MCF 10A (cell line): Measurements from ENCODE around the gene MAN1A1. TPM values are rescaled to one million over a fixed set of nuclear protein-coding genes. Genes with fewer than 3 reads are reported as not detected.
A peak's percentile ranks its signal among the peaks of the same experiment; 100 is the strongest.

Experiments
- BruUV-seq: library from RNA; stranded (reverse); fragments of 400-500 nt; replicated peaks from 2 replicates; lab custom pipeline; 2021; lab: Mats Ljungman, UMichigan
- CTCF ChIA-PET: fragments of 300-600 bp; sonication (Branson Sonifier 250); formaldehyde crosslinking; extraction: SDS; loops from one replicate; lab custom pipeline; 2021; ENCODE audit warnings: antibody characterized with exemption, inconsistent platforms; lab: Yijun Ruan, JAX
- POLR2A ChIA-PET: fragments of 300-600, 350-650 bp; sonication (Branson Sonifier 250); formaldehyde crosslinking; extraction: SDS; loops from one replicate; lab custom pipeline; 2020; ENCODE audit warnings: antibody characterized with exemption, inconsistent platforms; lab: Yijun Ruan, JAX
- DNase-seq: peaks from one replicate; pipeline ENCODE4 v3.0.0-alpha.2; 2018; ENCODE audit not compliant: unreplicated experiment
- H3K27ac Mint-ChIP-seq: one replicate; pipeline ENCODE4 v1.8.0; 2022; ENCODE audit warnings: mild to moderate bottlenecking, low read depth, mixed read lengths; ENCODE audit not compliant: unreplicated experiment
- H3K27me3 Mint-ChIP-seq: one replicate; pipeline ENCODE4 v1.8.0; 2022; ENCODE audit warnings: mixed read lengths; ENCODE audit not compliant: insufficient read depth, unreplicated experiment
- H3K36me3 Mint-ChIP-seq: one replicate; pipeline ENCODE4 v1.8.0; 2022; ENCODE audit warnings: mild to moderate bottlenecking, moderate library complexity, mixed read lengths; ENCODE audit not compliant: insufficient read depth, unreplicated experiment
- H3K4me1 Mint-ChIP-seq: one replicate; pipeline ENCODE4 v1.8.0; 2022; ENCODE audit warnings: mixed read lengths; ENCODE audit not compliant: insufficient read depth, unreplicated experiment
- H3K4me3 Mint-ChIP-seq: one replicate; pipeline ENCODE4 v1.8.0; 2022; ENCODE audit warnings: mild to moderate bottlenecking, moderate library complexity, mixed read lengths; ENCODE audit not compliant: unreplicated experiment
- H3K9me3 Mint-ChIP-seq: one replicate; pipeline ENCODE4 v1.8.0; 2022; ENCODE audit warnings: mixed read lengths; ENCODE audit not compliant: unreplicated experiment
- CTCF ChIP-seq: fragments of 200-600 bp; IDR thresholded peaks from one replicate; pipeline ENCODE4 v1.8.0; 2022; ENCODE audit warnings: antibody characterized with exemption, mild to moderate bottlenecking; ENCODE audit not compliant: unreplicated experiment
- intact Hi-C: fragments of 100-400 bp; cut with micrococcal nuclease; formaldehyde crosslinking; loops from 2 replicates; pipeline ENCODE4 v1.14.1; 2022
- total RNA-seq: library from RNA; stranded (reverse); gene quantifications from 2 replicates; pipeline ENCODE4 v1.2.3, GENCODE V29; 2022

MAN1A1 gene
- total RNA-seq, 1 experiment from 2014 or later: 1.3 TPM

- ChIA-PET POLR2A (no interaction called here), CTCF (interaction anchor here (0.5 to 1.1 kb wide), 3 partner anchors 17 to 615 kb away, joined by 3 read pairs; no protein-coding TSS in a partner anchor)
- Mint-ChIP-seq H3K4me3 (no peak overlapping the region), H3K9me3 (no peaks in the 10 kb centered on the region), H3K36me3 (no peaks in the 10 kb centered on the region), H3K4me1 (no peaks in the 10 kb centered on the region), H3K27ac (no peak overlapping the region), H3K27me3 (no peaks in the 10 kb centered on the region)
- TF ChIP-seq CTCF: no peak
- DNase-seq: peak; percentile 13
- BruUV-seq: no TSS peak
- intact Hi-C loops: no loop called here
These were observed 108.5 kb downstream of the MAN1A1 start for GRCh38 chr6:119241111-119241465.

- Mint-ChIP-seq H3K36me3 (no peaks in the 10 kb centered on the region), H3K27me3 (no peaks in the 10 kb centered on the region), H3K4me1 (no peaks in the 10 kb centered on the region), H3K27ac (no peak overlapping the region), H3K4me3 (no peak overlapping the region), H3K9me3 (no peaks in the 10 kb centered on the region)
- no peak for TF ChIP-seq CTCF
- DNase-seq: no peak
- ChIA-PET CTCF (interaction anchor here (0.9 to 1.1 kb wide), 2 partner anchors 17 to 56 kb away, joined by 3 read pairs; no protein-coding TSS in a partner anchor), POLR2A (no interaction called here)
- intact Hi-C loops: no loop called here
- BruUV-seq: no TSS peak
These were observed 109.1 kb downstream of the MAN1A1 start for GRCh38 chr6:119240257-119241110.

- no peaks in the 10 kb centered on the region for H3K9me3 Mint-ChIP-seq
These were observed 112.3 kb downstream of the MAN1A1 start for GRCh38 chr6:119237177-119237715.

More at GRCh38 chr6:119237177-119237715, 112.3 kb downstream of the MAN1A1 start:
- Mint-ChIP-seq H3K4me1 (no peaks in the 10 kb centered on the region), H3K4me3 (no peak overlapping the region), H3K36me3 (no peaks in the 10 kb centered on the region), H3K27ac (no peak overlapping the region), H3K27me3 (no peaks in the 10 kb centered on the region)
- DNase-seq: no peak
- CTCF ChIA-PET: no interaction called here
- TF ChIP-seq CTCF: no peak
- POLR2A ChIA-PET: no interaction called here
- intact Hi-C loops: no loop called here
- BruUV-seq: no TSS peak
